H9 (cell line): ENCODE results near the gene PRR20G. TPM values are rescaled to one million over a fixed set of nuclear protein-coding genes. Genes with fewer than 3 reads are reported as not detected.

ENCODE experiments used
- DNase-seq: peaks from one replicate; pipeline ENCODE4 v3.0.0-alpha.2; 2017
- H2AFZ ChIP-seq: one replicate; pipeline ENCODE4 v1.6.1; 2013; ENCODE audit warnings: mild to moderate bottlenecking, low read length, control low read depth, moderate library complexity
- H2AK5ac ChIP-seq: 2 replicates; pipeline ENCODE4 v1.6.1; 2013; ENCODE audit warnings: low read length, control low read depth, mixed read lengths; ENCODE audit not compliant: insufficient read length
- H2BK120ac ChIP-seq: one replicate; pipeline ENCODE4 v1.6.1; 2013; ENCODE audit warnings: low read depth, mild to moderate bottlenecking, low read length, control low read depth, inconsistent platforms; ENCODE audit not compliant: poor library complexity, severe bottlenecking
- H2BK12ac ChIP-seq: 2 replicates; pipeline ENCODE4 v1.6.1; 2013; ENCODE audit warnings: low read length, control low read depth, mixed read lengths, low read depth; ENCODE audit not compliant: insufficient read length
- H2BK15ac ChIP-seq: 2 replicates; pipeline ENCODE4 v1.6.1; 2013; ENCODE audit warnings: low read depth, low read length, control low read depth
- H2BK20ac ChIP-seq: one replicate; pipeline ENCODE4 v1.6.1; 2013; ENCODE audit warnings: low read depth, mild to moderate bottlenecking, low read length, control low read depth, inconsistent platforms; ENCODE audit not compliant: poor library complexity, severe bottlenecking
- H2BK5ac ChIP-seq: 2 replicates; pipeline ENCODE4 v1.6.1; 2013; ENCODE audit warnings: low read length, control low read depth, mixed read lengths; ENCODE audit not compliant: insufficient read length
- H3K14ac ChIP-seq: 2 replicates; pipeline ENCODE4 v1.6.1; 2013; ENCODE audit warnings: low read length, control low read depth; ENCODE audit not compliant: insufficient read depth
- H3K18ac ChIP-seq: 2 replicates; pipeline ENCODE4 v1.6.1; 2013; ENCODE audit warnings: low read depth, mild to moderate bottlenecking, mixed read lengths, low read length, control low read depth; ENCODE audit not compliant: insufficient read length
- H3K23ac ChIP-seq: 2 replicates; pipeline ENCODE4 v1.6.1; 2013; ENCODE audit warnings: low read length, control low read depth, mixed read lengths, low read depth; ENCODE audit not compliant: insufficient read length
- H3K23me2 ChIP-seq: 2 replicates; pipeline ENCODE4 v1.6.1; 2013; ENCODE audit warnings: low read depth, mild to moderate bottlenecking, mixed read lengths, low read length, control low read depth; ENCODE audit not compliant: insufficient read length, poor library complexity, severe bottlenecking
- H3K27ac ChIP-seq: 2 replicates; pipeline ENCODE4 v1.5.1; 2013; ENCODE audit warnings: low read length, control low read depth, mixed read lengths, low read depth; ENCODE audit not compliant: insufficient read length
- H3K27me3 ChIP-seq: 2 replicates; pipeline ENCODE4 v1.6.1; 2013; ENCODE audit warnings: low read length, control low read depth, inconsistent platforms; ENCODE audit not compliant: insufficient read depth
- H3K4ac ChIP-seq: 2 replicates; pipeline ENCODE4 v1.6.1; 2013; ENCODE audit warnings: low read depth, mild to moderate bottlenecking, control low read depth, inconsistent platforms, low read length, moderate library complexity
- H3K4me1 ChIP-seq: 2 replicates; pipeline ENCODE4 v1.6.1; 2013; ENCODE audit warnings: low read length, control low read depth, inconsistent platforms; ENCODE audit not compliant: insufficient read depth
- H3K4me2 ChIP-seq: 2 replicates; pipeline ENCODE4 v1.6.1; 2013; ENCODE audit warnings: low read length, control low read depth, mixed read lengths; ENCODE audit not compliant: insufficient read length, insufficient read depth
- H3K56ac ChIP-seq: 2 replicates; pipeline ENCODE4 v1.6.1; 2013; ENCODE audit warnings: low read depth, mild to moderate bottlenecking, mixed read lengths, low read length, control low read depth; ENCODE audit not compliant: insufficient read length
- H3K79me1 ChIP-seq: 2 replicates; pipeline ENCODE4 v1.6.1; 2013; ENCODE audit warnings: low read depth, mild to moderate bottlenecking, moderate library complexity, low read length, control low read depth, inconsistent platforms; ENCODE audit not compliant: insufficient read depth, poor library complexity, severe bottlenecking
- H3K79me2 ChIP-seq: 2 replicates; pipeline ENCODE4 v1.6.1; 2013; ENCODE audit warnings: low read length, control low read depth, inconsistent platforms; ENCODE audit not compliant: insufficient read depth
- H3K9ac ChIP-seq: 2 replicates; pipeline ENCODE4 v1.6.1; 2013; ENCODE audit warnings: low read length, control low read depth, mixed read lengths; ENCODE audit not compliant: insufficient read length; ENCODE audit errors: extremely low read depth
- H3K9me3 ChIP-seq: one replicate; pipeline ENCODE4 v1.6.1; 2013; ENCODE audit warnings: low read depth, low read length, inconsistent platforms; ENCODE audit not compliant: control insufficient read depth
- H3T11ph ChIP-seq: one replicate; pipeline ENCODE4 v1.6.1; 2013; ENCODE audit warnings: mild to moderate bottlenecking, low read length, control low read depth, inconsistent platforms
- H4K20me1 ChIP-seq: one replicate; pipeline ENCODE4 v1.6.1; 2013; ENCODE audit not compliant: control insufficient read depth, insufficient read length, insufficient read depth
- H4K5ac ChIP-seq: 2 replicates; pipeline ENCODE4 v1.6.1; 2013; ENCODE audit warnings: low read depth, mild to moderate bottlenecking, mixed read lengths, low read length, control low read depth; ENCODE audit not compliant: insufficient read length
- H4K8ac ChIP-seq: replicated peaks from 2 replicates; pipeline ENCODE4 v1.6.1; 2013; ENCODE audit warnings: low read length, control low read depth, mixed read lengths, low read depth; ENCODE audit not compliant: insufficient read length
- H4K91ac ChIP-seq: 2 replicates; pipeline ENCODE4 v1.6.1; 2013; ENCODE audit warnings: low read depth, mild to moderate bottlenecking, moderate library complexity, mixed read lengths, low read length, control low read depth; ENCODE audit not compliant: insufficient read length
- H3K27ac Mint-ChIP-seq, 3 experiments: 2 replicates in 2 of 3; 3 replicates in 1 of 3; pipeline ENCODE4 v1.8.0; 2020 to 2021; ENCODE audit warnings: mixed read lengths in 3 of 3, mild to moderate bottlenecking in 1 of 3, moderate library complexity in 1 of 3
- H3K27me3 Mint-ChIP-seq: 2 replicates; pipeline ENCODE4 v1.8.0; 2021; ENCODE audit warnings: low read depth, mild to moderate bottlenecking, moderate library complexity, mixed read lengths
- H3K36me3 Mint-ChIP-seq, 3 experiments: 2 replicates in 2 of 3; 3 replicates in 1 of 3; pipeline ENCODE4 v1.8.0; 2020 to 2021; ENCODE audit warnings: low read depth in 3 of 3, mixed read lengths in 3 of 3; ENCODE audit not compliant: insufficient read depth in 1 of 3
- H3K4me1 Mint-ChIP-seq, 2 experiments: 2 replicates each; pipeline ENCODE4 v1.8.0; 2020; ENCODE audit warnings: mixed read lengths in 2 of 2
- H3K4me3 Mint-ChIP-seq, 2 experiments: 2 replicates in 1 of 2; 3 replicates in 1 of 2; pipeline ENCODE4 v1.8.0; 2020 to 2021; ENCODE audit warnings: mild to moderate bottlenecking in 2 of 2, mixed read lengths in 2 of 2, moderate library complexity in 1 of 2
- H3K9me3 Mint-ChIP-seq, 2 experiments: 2 replicates in 1 of 2; 3 replicates in 1 of 2; pipeline ENCODE4 v1.8.0; 2020; ENCODE audit warnings: mild to moderate bottlenecking in 2 of 2, mixed read lengths in 2 of 2, moderate library complexity in 1 of 2
- WGBS: extraction: QIAGEN DNeasy Blood & Tissue Kit; methylation state at CpG from one replicate; pipeline ENCODE4 v1.1.7; 2013; ENCODE audit warnings: missing lambda C conversion rate, low lambda C conversion rate, mixed read lengths; ENCODE audit not compliant: insufficient read length; ENCODE audit errors: extremely low coverage; 5-methylcytosine and 5-hydroxymethylcytosine counted together
- total RNA-seq: library from RNA; stranded (reverse); gene quantifications from 2 replicates; pipeline ENCODE4 v1.2.1, GENCODE V29; 2021
- TF ChIP-seq, protein P1 (sequence below): fragments of 200-600 bp; sonication (generic); conservative IDR thresholded peaks from 3 replicates; pipeline ENCODE4 v1.8.0; 2021; ENCODE audit warnings: antibody characterized with exemption, mild to moderate bottlenecking

Gene PRR20G
- total RNA-seq, 1 experiment from 2014 or later, result 0.35 TPM

DNA sequence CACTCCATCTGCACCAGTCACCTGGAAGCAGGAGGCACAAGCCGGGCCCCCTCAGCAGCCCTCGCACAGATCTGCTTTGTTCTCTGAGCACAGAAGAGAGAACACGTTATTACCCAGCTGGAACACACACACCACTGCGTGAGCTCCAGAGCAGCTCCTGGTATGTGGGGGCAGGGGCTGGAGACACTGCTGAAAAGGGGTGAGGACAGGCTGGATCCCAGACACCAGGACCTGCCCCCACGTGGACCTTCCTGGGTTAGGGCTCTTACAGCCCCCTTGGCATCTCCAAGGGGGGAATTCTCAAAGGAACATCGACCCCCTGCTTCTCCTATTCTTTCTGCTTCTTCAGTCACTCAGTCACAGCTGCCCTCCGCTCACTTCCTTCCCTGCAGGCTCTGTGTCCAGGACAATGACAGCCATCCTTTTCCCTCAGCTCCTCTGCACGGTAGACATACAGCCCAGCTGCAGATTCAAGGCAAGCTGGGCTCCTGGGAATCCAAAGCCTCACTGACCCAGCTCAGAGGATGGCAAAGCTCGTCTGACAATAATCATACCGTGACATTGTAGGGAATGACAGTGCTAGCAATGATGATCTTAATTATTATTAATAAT, 33.7 kb downstream of the PRR20G start:
- Histone ChIP-seq H2AFZ (no peak overlapping the region), H3K14ac (no peak overlapping the region), H3K56ac (no peak overlapping the region), H2BK5ac (no peak overlapping the region), H2BK12ac (no peak overlapping the region), H2BK120ac (no peak overlapping the region), H2BK20ac (no peak overlapping the region), H3K79me1 (no peaks in the 10 kb centered on the region), H4K91ac (no peak overlapping the region), H3T11ph (no peak overlapping the region), H3K79me2 (no peaks in the 10 kb centered on the region), H3K9ac (no peak overlapping the region), H3K9me3 (peaks cover 5% of the 10 kb centered on the region), H3K18ac (no peak overlapping the region), H4K8ac (no peak overlapping the region), H3K4me1 (no peaks in the 10 kb centered on the region), H3K27ac (no peak overlapping the region), H3K23me2 (peaks cover 2% of the 10 kb centered on the region), H3K4me2 (no peak overlapping the region), H2BK15ac (no peak overlapping the region), H2AK5ac (no peak overlapping the region), H3K27me3 (no peaks in the 10 kb centered on the region), H3K23ac (no peak overlapping the region), H4K5ac (no peak overlapping the region), H3K4ac (no peak overlapping the region), H4K20me1 (no peaks in the 10 kb centered on the region)
- H3K36me3 Mint-ChIP-seq, result peaks cover 0 to 2% (median 2%) of the 10 kb centered on the region in 3 experiments; a peak in 4 of 7 replicates
- no peak for DNase-seq
- no peak overlapping the region for H3K4me3 Mint-ChIP-seq
- peaks cover 11% of the 10 kb centered on the region for H3K27me3 Mint-ChIP-seq
- no CpG with 5 or more reads among the region's 10 CpGs for WGBS
- H3K27ac Mint-ChIP-seq, result no peak overlapping the region; a peak in 1 of 7 replicates
- TF ChIP-seq, protein P1, sequence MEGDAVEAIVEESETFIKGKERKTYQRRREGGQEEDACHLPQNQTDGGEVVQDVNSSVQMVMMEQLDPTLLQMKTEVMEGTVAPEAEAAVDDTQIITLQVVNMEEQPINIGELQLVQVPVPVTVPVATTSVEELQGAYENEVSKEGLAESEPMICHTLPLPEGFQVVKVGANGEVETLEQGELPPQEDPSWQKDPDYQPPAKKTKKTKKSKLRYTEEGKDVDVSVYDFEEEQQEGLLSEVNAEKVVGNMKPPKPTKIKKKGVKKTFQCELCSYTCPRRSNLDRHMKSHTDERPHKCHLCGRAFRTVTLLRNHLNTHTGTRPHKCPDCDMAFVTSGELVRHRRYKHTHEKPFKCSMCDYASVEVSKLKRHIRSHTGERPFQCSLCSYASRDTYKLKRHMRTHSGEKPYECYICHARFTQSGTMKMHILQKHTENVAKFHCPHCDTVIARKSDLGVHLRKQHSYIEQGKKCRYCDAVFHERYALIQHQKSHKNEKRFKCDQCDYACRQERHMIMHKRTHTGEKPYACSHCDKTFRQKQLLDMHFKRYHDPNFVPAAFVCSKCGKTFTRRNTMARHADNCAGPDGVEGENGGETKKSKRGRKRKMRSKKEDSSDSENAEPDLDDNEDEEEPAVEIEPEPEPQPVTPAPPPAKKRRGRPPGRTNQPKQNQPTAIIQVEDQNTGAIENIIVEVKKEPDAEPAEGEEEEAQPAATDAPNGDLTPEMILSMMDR, result no peak
- H3K9me3 Mint-ChIP-seq, result peaks cover 20 to 40% of the 10 kb centered on the region in 2 experiments
- no peaks in the 10 kb centered on the region for H3K4me1 Mint-ChIP-seq
